T47D (cell line): ENCODE data around the gene ACAA2.

Experiments
- DNase-seq, 2 experiments: peaks; one replicate each; pipeline versions ENCODE4 v3.0.0 to v3.0.0-alpha.2; 2011 to 2012; ENCODE audit warnings: low read depth in 1 of 2, low spot score in 1 of 2
- JUND ChIP-seq: IDR thresholded peaks from 2 replicates; pipeline ENCODE4 v1.6.1; 2012; ENCODE audit warnings: low read depth
- in situ Hi-C: cut with HindIII; loops from 2 replicates; pipeline ENCODE4 v1.10.0; 2016; ENCODE audit warnings: low sequenced_read_pairs, low pct_unique_long_range_greater_than_20kb

The ACAA2 gene

GRCh38 chr18:49753643-49754042 lies 59.7 kb downstream of the ACAA2 start:
- TF ChIP-seq JUND = no peak
- no peak for DNase-seq
- in situ Hi-C loops = no loop called here

DNA sequence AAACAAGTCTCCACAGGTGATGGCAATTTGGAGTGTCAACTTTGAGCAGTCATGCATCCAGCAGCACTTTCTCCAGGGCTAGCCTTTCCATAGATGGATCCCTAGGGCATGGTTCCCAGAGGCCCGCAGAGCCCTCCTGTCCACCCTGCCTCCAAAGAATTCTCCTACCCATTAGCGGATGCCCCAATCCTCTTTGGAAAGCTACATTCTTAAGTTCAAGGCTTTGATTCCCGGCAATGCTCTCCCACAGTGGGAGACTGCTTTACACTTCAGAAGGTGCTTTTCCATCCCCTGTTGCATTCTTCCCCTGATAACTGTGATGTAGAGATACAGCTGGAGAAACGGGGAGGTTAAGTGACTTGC lies 61.3 kb downstream of the ACAA2 start:
- no peak for TF ChIP-seq JUND
- in situ Hi-C loops = no loop called here

DNA sequence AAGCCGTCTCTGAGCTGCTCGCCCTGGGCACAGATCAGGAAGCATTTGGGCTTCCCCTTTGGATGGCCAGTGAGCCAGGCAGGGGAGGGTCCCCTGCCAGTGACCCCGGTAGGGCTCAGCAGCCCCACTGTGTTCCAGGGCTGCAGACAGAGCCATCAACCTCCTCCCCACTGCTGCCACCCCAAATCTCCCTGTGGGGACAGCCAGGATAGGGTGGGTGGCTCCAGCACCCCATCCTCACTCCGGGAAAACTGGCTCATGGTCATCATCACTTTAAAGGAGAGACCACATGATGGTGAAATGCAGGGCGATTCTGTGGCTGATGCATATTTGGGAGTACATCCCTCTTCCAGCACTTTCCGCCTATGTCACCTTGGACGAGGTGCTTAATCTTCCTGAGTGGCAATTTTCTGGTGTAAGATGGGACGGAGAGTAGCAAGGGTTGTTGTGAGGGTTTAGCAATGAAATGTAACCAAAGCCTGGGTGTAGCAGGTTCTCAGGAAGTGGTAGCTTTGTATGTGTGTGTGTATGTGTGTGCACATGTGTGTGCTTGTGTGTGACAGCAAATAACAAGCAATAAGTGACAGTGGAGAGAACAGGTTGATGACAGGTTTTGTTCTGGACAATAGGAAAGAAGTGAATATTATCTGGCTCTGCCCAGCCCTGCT lies 61.8 kb downstream of the ACAA2 start:
- TF ChIP-seq JUND = no peak
- no peak for DNase-seq
- in situ Hi-C loops = no loop called here

More for the DNA sequence above, 61.3 kb downstream of the ACAA2 start:
- DNase-seq = no peak

DNA sequence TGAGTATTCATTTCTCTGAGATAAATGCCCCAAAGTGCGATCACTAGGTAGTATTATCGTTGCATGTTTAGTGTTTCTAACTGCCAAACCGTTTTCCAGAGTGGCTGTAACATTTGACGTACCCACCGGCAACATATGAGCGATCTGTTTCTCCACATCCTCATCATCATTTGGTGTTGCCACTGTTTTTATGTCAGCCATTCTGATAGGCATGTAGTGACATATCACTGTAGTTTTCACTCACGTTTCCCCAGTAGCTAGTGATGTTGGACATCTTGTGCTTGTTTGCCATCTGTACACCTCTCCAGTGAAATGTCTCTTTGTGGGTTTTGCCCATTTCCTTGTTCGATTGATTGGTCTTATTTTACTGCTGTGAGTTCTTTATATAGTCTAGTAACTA lies 63.8 kb downstream of the ACAA2 start:
- in situ Hi-C loops = no loop called here
- DNase-seq = no peak
- TF ChIP-seq JUND = no peak

GRCh38 chr18:49747876-49748275 lies 65.5 kb downstream of the ACAA2 start:
- in situ Hi-C loops = no loop called here

DNA sequence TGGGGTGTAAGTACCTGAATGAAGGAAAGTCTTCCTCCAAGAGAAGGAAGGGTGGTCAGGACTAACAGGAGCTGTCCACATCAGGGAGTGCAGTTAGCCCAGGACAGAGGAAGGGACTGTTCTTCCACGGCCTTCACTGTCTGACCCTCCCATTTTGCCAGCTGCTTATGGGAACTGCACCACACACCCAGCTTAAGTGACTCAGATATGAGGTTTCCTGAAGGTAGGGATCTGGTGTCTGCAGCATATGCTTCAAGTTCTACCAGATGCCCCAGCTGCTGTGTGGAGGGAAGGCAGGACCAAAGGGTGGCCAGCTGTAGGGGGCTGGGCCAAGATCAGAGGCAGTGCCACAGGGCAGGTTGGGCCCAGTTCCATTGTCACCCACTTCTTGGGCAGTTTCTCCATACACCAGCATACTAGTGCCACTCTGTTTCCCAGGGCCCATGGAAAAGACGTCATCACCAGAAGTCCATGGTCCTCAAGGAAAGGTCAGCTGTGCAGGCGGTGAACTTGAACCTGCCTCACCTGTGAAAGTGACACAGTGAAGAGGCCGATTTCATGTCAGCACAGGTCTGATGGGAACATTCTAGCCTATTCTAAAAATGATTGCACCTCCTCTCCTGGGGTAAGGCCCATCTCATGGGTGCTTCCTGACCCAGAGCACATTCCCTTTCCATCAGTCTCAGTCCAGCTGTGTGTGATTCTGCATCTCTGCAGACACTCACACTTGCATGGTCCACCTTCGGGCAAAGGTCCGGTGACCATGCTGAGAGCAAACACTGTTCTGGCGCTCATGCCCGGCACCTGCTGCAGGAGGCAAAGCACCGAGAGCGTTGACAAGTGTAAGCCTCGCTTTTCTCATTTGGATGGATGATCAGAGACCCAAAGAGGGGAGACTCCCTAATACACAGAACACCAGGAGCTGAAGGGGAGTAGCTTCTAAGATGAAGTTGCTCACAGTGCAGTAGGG lies 68.0 kb downstream of the ACAA2 start:
- in situ Hi-C loops = no loop called here
- DNase-seq = no peak
- no peak for TF ChIP-seq JUND

More at GRCh38 chr18:49747876-49748275, 65.5 kb downstream of the ACAA2 start:
- no peak for DNase-seq
- TF ChIP-seq JUND = no peak

DNA sequence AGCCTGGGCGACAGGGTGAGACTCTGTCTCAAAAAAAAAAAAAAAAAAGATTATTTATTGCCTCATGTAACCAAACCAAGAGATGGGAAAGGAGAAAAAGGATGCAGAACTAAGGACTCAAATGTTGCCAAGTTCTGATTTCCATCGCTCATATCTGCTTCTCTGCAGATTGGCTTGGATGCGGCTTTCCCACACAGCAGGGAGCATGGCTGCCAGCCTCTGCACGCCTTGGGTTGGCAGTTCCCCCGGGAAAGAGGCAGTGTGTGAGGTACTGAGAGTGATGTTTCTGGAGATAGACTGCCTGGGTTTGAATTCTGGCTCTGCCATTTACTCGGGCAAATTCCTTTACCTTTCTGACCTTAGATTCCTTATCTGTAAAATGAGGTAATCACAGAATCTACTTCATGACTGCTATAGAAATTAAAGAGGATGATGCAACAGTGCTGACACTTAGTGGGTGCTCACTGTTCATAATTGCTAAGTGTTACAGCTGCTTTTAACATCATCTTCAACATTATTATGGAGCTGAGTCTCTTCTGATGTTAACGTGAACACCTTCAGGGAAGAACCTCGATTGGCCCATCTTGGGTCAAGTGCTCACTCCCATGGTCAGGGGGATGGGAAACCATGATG lies 68.8 kb downstream of the ACAA2 start:
- DNase-seq = no peak
- no peak for TF ChIP-seq JUND
- in situ Hi-C loops = no loop called here

DNA sequence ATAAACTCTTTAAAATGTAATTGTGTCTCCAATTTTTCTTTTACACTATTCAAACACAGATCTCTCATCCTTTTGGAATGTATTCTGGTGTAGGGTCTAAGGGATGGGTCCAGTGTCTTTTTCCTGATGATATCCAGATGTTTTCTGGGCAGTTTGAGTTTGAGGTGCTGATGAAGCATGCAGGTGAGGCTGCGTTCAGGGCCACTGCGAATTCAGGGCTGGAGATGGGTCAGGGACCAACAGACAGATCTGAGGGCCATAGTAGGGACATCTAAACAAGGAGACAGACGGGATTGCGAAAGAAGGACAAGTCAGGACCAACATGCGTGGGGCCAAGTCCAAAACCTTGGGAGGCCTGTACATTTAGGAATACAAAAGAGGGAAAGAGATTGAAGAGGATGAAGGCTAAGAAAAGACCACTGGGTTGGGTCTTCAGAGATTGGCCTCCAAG lies 70.2 kb downstream of the ACAA2 start:
- no peak for TF ChIP-seq JUND
- no peak for DNase-seq
- in situ Hi-C loops = no loop called here

DNA sequence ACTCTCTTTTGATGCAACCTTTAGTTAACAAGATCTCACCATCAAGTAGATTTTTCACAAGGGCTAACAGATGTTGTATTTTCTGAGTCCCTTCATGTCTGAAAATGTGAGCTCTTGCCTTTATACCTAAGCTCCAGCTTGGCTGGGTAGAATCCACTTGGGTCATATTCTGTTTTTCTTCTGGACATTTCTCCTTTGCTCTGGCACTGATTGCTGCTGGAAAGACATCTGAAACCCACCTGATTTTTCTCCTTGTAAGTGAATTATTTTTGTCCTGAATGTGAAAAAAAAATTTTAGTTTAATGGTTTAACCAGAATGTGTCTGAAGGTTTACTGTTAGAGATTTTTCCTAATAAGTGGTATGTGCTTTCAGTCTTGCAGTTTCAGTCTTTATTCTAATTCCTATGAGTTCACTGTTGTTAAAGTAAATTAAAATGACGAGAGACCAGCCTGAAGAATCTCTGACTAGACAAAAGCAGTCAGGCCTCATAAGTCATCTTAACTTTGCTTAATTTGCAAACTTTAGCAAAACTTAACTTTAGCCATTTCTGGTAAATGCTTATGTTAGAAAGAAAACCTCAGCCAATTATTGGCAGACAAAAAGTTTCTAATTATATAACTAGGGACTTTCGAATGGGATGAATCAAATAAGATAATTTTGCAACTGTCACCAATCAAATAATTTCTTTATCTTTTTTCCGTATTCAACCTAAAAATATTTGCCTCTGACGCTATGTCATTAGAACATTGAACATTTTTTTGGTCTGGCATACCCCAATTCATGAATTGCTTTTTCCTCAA lies 70.8 kb downstream of the ACAA2 start:
- DNase-seq = no peak
- in situ Hi-C loops = no loop called here
- no peak for TF ChIP-seq JUND

- in situ Hi-C loops = no loop called here
- TF ChIP-seq JUND = no peak
- DNase-seq = no peak
Measured at GRCh38 chr18:49739275-49739674, 74.1 kb downstream of the ACAA2 start.

- no peak for TF ChIP-seq JUND
- in situ Hi-C loops = no loop called here
- DNase-seq = no peak
Measured at GRCh38 chr18:49738721-49739120, 74.6 kb downstream of the ACAA2 start.

DNA sequence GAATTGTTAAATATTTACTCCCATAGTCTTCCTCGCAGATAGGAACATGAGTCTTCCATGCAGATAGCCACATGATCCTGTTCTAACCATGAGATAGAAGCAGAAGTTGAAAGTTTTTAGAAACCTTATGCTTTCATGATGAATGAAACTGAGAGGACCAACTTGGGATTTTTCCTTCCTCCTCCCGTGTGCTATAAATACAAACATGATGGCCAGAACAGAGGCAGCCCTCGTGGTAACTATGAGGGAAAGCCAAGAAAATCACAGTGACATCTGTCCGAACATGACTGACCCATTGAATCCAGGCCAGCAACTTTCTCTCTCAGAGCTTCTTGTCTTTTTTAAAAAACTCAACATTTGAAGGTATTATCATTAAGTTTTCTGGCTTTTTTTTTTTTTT lies 78.5 kb downstream of the ACAA2 start:
- no peak for DNase-seq
- in situ Hi-C loops = no loop called here
- TF ChIP-seq JUND = no peak
